GM19328 (cell line): Measurements from ENCODE around the gene SV2B.

Source experiments
- ATAC-seq: cut with Tn5 transposase; IDR thresholded peaks from one replicate; pipeline ENCODE4 v1.9.1; 2021; ENCODE audit warnings: mild to moderate bottlenecking, moderate library complexity; ENCODE audit not compliant: unreplicated experiment

SV2B gene

DNA sequence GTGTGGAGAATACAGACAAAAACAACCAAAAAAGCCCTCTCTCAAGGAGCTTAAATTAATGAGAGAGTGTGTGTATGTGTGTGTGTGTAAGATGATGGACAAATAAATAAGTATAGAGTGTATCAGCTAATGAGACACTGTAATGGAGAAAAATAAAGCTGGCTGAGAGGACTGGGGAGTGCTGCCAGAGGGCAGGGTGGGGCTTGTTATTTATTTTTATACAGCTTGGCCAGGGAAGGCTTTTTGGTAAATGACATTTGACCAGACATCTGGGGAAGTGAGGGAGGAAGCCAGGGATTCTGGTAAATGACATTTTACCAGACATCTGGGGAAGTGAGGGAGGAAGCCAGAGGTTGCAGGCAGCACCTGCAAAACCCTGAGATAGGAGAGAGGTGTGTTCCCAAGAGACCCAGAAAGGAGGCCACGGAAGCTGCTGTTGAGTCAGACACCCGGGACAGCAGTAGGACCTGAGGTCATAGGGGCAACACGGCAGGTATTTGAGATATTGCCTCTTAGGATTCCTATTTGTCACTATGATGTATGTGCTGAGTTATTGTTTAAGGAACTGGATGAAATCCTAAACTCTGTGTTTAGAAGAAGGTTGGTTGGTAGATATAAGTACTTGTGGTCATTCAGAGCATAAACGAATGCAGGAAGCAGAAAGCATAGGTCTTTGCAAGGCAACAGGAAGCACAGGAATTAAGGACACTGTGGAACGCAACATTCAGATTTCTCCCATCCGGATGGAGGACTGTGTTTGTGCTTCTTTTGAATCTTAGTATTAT is 2.7 kb downstream of the SV2B start:
- ATAC-seq: no peak

DNA sequence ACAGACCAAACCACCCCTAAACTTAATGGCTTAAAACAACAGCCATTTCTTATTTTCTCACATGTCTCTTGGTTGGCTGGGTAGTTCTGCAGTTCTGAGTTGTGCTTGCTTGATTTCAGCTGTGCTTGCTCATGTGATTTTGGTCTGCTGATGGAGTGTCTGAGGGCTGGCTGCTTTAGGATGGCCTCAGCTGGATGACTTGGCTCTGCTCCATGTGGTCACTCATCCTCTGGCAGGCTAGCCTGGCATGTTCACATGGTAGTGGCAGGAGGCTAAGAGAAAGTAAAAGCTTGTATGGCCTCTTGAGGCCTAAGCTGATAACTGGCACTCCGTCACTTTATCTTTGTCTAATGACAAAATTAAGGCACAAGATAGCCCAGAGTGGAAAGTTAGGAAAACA is 4.1 kb downstream of the SV2B start:
- ATAC-seq: no peak

DNA sequence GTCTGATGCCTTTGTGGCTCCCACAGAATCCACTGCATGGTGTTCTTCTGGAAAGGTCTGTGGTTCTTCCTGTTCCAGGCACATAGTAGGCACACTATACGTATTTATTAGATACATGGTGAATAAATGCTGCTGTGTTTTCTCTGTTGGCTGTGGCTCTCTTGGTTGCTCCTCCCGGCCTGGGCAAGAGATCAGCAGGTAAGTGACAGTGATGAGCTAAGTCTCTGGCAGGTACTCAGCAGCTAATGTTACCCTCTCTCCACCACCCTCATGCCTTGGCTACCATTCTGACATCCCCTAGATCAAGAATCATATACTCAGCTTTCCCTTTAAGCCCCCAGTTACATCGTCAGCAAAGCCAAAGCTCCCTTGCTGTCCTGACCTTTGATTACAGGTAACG is 8.4 kb downstream of the SV2B start:
- ATAC-seq: no peak

DNA sequence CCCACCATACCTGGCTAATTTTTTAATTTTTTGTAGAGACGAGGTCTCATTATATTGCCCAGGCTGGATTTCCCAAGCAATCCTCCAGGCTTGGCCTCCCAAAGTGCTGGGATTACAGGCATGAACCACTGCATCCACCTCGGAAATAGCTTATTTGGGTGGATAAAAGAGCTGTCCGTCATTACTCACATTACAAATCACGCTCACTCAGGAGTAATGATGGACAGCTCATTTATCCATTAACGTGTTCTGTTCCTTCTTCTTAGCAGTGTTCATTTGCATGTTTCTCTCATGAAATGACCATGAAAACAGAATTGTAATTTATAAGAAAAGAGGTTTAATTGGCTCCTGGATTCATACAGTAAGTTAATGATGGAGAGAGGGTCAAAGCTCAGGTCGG is 9.8 kb downstream of the SV2B start:
- ATAC-seq: no peak

DNA sequence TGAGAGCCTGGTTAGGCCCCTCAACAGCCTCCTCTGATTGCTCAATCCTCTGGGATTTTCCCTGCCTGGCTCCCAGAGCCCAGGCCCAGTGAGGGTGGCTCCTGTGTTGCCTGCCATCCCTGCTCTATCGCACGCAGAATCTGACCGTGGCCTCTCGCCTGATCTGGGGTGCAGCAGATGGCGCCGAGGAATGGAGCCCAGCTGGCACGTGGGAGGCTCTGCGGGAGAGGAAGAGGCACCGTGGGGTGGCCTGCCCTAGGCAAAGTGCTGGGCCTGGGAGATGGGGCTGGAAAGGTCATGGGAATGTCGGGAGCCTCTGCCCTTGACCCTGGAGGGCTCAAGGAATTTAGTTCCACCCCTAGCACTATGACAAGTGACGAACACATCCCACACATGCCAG is 10.3 kb downstream of the SV2B start:
- ATAC-seq: no peak

DNA sequence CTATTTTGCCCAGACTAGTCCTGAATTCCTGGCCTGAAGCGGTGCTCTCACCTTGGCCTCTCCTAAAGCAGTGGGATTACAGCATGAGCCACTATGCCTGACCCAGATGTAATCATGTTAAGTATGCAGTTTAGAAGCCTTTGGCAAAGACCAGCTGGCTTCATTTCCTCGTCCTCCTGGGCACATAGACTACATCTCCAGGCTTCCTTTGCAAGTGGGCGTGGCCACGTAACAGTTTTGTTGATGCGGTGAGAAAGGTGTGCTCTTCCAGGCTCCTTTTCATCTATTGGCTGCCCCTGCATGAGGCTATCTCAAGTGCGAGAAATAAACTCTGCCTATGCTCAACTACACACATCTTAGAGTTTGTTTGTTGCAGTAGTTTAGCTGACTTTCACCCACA is 13.0 kb downstream of the SV2B start:
- ATAC-seq: no peak

DNA sequence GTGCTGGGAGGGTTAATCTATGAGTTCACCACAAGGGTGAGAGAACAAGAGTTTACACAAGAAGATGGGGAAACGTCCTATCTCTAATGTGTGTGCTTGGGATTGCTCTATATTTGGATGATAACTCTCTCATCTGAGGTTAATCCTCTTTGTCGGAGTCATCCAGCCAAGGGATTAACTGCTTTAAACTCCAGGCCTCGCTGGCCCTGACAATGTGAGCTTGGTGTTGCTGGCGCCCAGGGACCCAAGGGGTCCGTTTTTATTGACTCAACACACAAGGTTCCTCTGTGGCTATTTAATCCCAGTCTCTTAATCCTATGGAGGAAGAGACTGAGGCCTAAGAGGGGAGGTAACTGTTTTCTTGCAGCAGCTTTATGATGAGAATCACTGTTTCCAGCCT is 14.2 kb downstream of the SV2B start:
- no peak for ATAC-seq

DNA sequence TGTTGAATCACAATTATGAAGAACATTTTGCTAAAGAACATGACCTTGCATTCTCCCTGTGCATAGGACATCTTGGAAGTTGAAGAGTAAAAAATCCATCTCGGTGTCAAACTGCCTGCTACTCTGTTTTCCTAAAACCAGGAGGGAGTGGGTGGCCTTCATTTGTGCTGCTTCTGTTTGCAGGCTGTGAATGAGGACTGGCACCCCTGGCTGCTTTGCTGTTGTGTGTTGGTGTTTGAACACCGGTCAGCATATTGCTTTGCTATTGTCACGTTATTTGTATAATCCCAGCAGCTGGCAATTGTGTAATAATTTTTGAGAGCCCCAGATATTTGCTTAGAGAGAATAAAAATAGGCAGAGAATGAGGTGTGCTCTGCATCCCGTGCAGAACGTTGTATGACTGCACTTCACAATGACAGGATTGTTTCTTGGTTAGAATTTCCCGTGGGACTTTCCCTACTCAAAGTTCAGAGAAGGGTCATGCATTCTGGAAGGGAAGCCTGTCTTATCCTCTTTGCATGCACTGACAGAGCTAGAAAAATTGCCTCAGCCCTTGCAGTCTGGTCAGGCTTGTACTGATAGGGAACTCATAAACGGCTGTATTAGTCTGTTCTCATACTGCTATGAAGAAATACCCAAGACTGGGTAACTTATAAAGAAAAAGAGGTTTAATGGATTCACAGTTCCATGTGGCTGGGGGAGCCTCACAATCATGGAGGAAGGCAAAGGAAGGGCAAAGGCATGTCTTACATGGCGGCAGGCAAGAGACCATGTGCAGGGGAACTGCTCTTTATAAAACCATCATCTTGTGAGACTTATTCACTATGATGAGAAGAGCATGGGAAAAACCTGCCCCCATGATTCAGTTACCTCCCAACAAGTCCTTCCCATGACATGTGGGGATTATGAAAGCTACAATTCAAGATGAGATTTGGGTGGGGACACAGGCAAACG is 16.3 kb downstream of the SV2B start:
- peak; percentile 75 for ATAC-seq

DNA sequence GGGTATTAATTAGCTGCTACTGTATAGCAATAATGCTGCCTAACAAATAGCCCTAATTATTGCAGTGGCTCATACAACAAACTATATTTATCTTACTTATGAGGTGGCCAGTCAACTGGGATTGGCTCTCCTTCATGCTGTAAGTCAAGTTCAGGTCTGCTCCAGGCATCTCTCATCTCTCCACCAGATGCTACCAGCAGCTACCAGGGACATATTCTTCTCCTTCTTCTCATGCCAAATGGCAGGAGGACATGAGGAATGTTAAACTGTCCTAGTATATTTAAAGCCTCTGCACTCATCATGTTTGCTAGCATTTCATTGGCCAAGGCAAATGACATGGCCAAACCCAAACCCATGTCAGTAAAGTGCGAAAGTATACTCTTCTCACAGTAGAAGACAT is 17.3 kb downstream of the SV2B start:
- ATAC-seq: no peak

DNA sequence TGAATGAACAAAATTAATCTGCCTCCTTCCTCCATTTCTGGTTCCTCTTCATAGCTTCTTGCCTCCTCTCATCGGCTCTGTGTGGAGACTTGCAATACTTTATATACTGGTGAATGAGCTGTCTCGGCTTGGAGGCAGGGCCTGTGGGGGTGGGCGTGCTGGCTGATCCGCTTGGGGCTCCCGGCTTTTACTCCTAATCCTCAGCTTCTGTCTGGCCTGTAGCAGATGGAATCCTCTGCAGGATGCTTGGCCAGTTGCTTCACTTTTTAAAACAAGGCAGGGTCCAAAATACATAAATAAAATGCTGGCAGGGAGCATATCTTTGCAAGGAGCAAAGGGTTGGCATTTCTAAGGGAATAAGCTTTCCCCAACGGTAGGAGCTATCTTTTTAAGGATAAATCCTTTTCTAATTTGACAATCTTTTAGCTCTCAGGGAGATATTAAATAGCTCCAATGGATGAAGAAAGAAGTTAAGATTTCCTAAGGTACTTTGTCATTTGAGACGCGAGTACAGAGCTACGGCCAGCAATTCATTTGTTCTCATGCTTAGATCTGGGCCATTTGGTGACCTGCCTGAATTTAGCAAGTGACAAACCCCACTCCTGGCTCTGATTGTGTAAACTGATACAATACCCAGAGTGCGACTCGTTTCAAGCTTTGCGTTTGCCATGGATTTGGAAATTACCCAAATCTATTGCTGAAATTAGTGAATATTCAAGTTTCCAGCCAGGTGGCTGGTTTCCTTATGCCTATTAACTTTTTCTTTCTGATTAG is 18.9 kb downstream of the SV2B start:
- ATAC-seq: no peak

DNA sequence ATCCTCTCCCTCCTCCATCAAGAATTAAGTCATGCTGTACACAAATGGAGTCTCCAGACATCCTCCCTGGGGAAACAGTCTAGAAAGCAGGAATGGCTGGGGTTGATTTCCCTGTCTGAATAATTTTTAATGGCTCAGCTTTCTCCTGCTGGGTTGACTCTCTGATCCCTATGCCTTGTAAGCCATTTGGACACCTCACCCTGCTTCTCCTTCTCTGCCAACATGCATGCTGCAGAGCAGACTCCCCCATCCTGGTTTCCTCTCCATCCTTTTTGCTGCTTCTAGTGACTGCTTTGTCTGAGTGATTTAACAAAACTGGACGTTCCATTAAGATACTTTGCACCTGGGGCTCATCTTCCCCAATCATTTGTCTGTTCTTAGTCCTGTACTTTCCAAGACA is 22.2 kb downstream of the SV2B start:
- ATAC-seq: no peak

DNA sequence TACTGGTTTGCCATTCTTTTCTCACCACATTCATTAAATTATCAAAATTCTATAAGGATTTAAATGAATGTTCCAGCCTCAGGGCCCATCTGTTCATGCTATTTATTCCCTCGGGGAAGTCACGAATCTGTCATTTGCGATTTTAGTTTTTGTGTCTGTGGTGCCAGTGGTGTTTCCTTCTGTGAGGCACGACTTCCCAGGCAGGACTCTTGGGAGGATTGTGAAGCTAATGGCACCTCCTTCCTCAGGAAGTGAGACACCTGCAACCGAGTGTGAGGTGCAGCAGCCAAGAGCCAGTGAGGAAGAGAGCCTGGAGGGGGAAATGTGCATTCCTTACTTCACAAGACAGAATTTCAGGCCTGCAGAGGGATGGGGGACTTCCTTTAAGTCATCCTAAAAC is 24.1 kb downstream of the SV2B start:
- ATAC-seq: no peak

DNA sequence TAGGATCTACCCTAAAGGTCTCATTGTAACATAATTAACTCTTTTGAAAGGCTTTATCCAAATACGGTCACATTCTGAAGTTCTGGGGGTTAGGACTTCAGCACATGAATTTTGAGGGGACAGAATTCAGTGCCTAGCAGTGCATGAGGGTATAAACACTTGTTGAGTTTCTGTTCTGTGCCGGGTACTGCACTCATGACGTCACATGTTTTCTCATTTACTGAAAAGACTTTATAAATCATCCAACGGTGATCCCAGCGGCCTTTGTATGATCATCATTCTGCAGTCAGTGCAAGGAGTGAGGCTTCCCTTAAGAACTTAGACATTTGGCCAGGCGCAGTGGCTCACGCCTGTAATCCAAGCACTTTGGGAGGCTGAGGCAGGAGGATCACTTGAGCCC is 25.1 kb downstream of the SV2B start:
- no peak for ATAC-seq

DNA sequence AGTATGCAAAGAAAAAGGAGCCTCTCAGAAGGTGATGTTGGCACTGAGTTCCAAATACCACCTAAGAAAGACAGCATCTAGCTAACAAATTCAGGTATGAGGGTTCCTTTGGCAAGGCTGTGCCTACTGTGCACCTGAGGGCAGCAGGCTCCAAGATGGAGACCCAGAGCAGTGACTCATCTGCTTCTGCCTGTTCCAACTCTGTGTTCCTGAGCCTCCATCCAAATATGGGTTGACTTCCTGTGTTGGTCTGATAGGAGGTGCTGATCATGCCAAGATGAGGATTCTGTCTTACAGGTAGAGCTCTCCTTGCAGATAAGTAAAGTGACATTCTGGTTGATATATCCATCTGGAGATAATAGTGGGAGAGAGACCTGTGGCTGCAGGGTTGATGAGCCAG is 26.0 kb downstream of the SV2B start:
- no peak for ATAC-seq

DNA sequence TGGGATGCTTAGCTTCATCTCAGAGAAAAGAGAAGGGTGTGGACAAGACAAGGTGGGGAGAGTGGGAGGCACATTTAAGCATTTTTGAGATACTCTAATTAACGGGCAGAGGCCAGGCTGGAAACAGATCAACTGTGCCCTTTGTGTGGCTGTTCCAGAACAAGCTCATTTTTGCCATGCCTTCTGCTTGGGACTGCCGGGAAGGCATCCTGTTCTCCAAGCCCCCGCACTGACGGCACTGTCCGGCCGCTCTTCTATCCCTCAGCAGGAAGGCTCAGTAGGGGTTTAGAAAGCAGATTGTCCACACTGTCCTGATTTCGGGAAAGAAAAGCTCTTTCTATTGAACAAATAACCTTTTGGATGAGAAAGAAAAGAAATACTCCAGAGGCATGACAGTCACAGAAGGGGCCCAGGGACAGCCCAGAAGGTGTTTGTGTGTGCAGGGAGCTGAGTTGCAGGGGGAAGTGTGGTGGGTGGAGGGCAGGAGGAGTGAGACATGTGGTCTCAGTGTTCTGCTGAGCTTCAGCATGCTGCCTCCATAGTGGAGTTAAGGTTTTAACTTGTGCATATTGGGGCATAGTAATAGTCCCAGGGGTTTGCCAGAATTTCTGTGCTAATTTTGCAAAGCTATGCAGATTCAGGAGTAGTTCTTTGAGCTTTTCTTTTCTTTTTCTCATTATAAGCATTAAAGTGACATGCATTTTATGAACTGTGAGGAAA is 27.3 kb downstream of the SV2B start:
- ATAC-seq: no peak

DNA sequence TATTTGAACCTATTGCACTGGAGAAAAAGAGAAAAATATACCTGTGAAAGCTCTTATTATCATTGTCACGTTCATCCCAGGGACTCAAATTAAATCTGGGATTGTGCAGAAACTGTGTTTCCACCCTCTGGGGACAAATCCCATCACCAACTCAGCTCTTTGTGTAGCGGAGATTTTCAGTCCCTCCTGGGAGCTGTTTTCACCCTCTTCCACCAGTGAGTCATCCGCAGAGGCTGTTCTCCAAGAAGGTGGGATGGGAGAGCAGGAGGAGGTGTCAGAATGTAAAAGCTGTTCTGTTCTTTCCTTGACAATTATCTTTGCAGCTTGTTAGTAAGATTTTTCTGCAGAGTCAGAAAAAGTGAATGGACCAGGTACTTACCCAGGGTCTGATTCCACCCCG is 28.0 kb downstream of the SV2B start:
- no peak for ATAC-seq

DNA sequence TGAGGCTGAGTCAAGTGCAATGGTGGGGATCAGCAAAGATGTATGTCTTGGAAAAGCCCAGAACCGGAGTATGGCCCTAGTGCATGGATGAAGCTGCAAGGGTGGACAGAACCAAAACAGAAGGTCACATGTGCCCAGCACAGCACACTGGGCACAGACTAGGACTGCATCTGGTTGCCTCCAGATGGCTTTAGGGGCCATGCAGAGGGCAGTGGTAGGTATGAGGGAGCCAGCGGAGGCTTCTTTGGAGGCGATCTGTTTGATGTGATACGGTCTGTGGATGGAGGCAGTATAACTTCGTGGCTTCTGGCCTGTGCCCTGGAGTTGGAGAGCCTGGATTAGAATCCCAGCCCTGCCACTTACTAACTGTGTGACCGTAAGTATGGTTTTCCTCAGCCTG is 29.4 kb downstream of the SV2B start:
- ATAC-seq: no peak

DNA sequence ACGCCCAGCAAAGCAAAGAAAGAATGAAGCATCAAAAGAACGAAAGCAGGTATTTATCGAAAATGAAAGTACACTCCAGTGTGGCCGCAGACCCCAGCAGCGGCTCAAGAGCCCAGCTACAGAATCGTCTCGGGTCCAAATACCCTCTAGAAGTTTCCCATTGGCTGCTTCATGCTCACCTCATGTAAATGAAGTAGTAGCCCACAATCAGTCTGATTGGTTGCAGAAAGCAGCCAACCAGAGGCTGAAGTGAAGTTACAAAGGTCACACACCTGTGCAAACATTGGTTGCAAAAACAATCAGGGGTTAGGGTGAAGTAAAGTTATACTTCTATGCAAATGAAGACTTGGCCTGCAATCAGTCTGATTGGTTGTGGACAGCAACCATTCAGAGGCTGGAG is 32.0 kb downstream of the SV2B start:
- ATAC-seq: no peak

DNA sequence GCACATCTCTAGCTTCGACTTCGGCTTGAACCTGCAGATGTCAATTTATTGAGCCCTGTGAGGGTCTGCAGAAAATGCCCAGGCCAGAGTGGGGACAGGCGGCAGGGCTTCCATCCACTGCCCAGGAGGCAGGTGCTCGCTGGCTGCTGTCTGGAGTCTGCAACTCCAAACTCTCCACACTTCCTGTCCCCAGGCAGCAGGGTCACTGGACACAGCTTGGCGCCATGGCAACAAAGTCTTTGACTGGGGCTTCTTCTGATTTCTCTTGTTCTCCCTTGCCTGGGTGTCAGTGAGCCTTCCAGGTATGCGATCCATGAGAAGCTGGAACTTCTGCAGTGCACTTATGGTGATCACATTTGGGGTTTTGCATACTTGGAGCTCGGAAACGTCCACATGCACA is 33.5 kb downstream of the SV2B start:
- no peak for ATAC-seq

DNA sequence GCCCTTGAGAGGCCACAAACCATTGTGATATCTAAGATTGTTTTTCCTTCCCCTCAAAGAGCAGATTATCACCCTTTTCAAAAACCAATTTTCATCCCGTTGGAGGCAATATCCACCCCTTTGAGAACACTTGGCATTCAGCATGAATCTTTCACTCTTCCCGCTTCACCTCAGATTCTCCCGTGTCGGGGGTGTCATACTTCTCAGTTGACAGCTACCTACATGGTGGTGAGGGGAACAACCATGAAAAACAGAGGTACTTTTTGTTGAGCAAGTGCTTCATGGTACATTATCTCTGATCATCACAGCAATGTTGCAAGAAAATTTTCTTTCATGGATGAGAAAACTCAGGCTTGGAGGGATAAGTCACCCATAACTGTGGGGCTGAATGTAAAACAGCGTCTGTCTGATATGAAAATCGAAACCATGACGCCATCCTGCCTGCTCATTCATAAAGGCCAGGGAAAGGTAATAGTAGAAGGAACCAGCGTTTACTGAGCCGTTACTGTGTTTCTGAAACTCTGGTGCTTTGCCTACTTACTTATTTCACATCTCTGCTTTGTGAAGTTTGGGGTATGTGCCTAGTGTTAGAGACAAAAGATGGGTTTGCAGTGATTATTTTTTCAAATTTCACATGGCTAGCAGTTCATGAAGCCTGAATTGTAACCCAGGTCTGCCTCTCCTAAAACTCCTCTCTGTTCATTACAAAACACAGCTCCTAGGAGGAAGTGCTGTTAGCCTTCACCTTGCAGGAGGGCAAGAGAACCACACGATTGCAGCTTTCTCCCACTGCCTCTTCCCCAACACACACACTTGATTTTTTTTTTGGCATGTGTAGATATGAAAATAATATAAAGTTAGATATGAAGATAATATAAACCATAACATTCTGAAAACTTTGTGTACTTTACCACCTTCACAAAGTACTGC is 35.4 kb downstream of the SV2B start:
- peak; percentile 52 for ATAC-seq
